ENCODE data around the gene EPC2. TPM values are rescaled to one million over a fixed set of nuclear protein-coding genes. Genes with fewer than 3 reads are reported as not detected.

The EPC2 gene
- total RNA-seq, 6 experiments from 2014 or later = 7.7 to 13.3 (median 8.8) TPM

GRCh38 chr2:148642891-148643416, 1.6 kb upstream of the EPC2 start:
- H3K27me3 ChIP-seq = no peaks in the 10 kb centered on the region
- ATAC-seq (no peak), DNase-seq (no peak)
- H3K9me3 ChIP-seq = no peaks in the 10 kb centered on the region
- peaks cover 0 to 13% (median 6%) of the 10 kb centered on the region in 4 donors for H3K4me1 ChIP-seq
- no peaks in the 10 kb centered on the region for H3K36me3 ChIP-seq
- no peak for TF ChIP-seq CTCF (IDR thresholded peaks at IDR 0.05)
- no peak for TF ChIP-seq POLR2A (IDR thresholded peaks at IDR 0.05)
- H3K4me3 ChIP-seq = no peak overlapping the region
- 45% methylated on average over 3 of the region's 3 CpGs for WGBS (ENCODE audit: insufficient coverage, low coverage, low lambda C conversion rate, missing lambda C conversion rate)
- H3K27ac ChIP-seq = no peak overlapping the region
- intact Hi-C loops (cut with DNase I) = no loop called here

GRCh38 chr2:148643421-148643820, 1.1 kb upstream of the EPC2 start:
- TF ChIP-seq CTCF (IDR thresholded peaks at IDR 0.05) = no peak
- TF ChIP-seq POLR2A (IDR thresholded peaks at IDR 0.05) = no peak
- Histone ChIP-seq H3K27me3 (no peaks in the 10 kb centered on the region), H3K9me3 (no peaks in the 10 kb centered on the region), H3K4me3 (peak overlapping the region in 1 of 3 donors; percentile 94), H3K36me3 (no peaks in the 10 kb centered on the region), H3K27ac (no peak overlapping the region), H3K4me1 (peaks cover 0 to 13% (median 6%) of the 10 kb centered on the region in 4 donors)
- DNase-seq (no peak), ATAC-seq (no peak)
- intact Hi-C loops (cut with DNase I) = no loop called here
- 35% methylated on average over 5 of the region's 5 CpGs for WGBS (ENCODE audit: insufficient coverage, low coverage, low lambda C conversion rate, missing lambda C conversion rate)

GRCh38 chr2:148644883-148645538, 460 bp downstream of the EPC2 start:
- H3K4me3 ChIP-seq = peak overlapping the region; percentile 86 to 94 (median 92)
- intact Hi-C loops (cut with DNase I) = no loop called here
- TF ChIP-seq POLR2A (IDR thresholded peaks at IDR 0.05) (no peak), CTCF (IDR thresholded peaks at IDR 0.05) (peak in 3 of 4 donors; percentile 30 to 34 (median 33))
- H3K4me1 ChIP-seq = peaks cover 0 to 13% (median 6%) of the 10 kb centered on the region in 4 donors
- ATAC-seq = peak; percentile 87 to 91 (median 89)
- no peaks in the 10 kb centered on the region for H3K9me3 ChIP-seq
- H3K36me3 ChIP-seq = no peaks in the 10 kb centered on the region
- H3K27me3 ChIP-seq = no peaks in the 10 kb centered on the region
- H3K27ac ChIP-seq = peak overlapping the region; percentile 99
- 0% methylated on average over 15 of the region's 69 CpGs for WGBS (ENCODE audit: insufficient coverage, low coverage, low lambda C conversion rate, missing lambda C conversion rate)
- DNase-seq = peak; percentile 93 to 96 (median 95)

GRCh38 chr2:148645539-148646230, 1.1 kb downstream of the EPC2 start:
- H3K4me1 ChIP-seq = peaks cover 0 to 13% (median 6%) of the 10 kb centered on the region in 4 donors
- intact Hi-C loops (cut with DNase I) = no loop called here
- peak; percentile 4 to 16 (median 8) for ATAC-seq
- no peaks in the 10 kb centered on the region for H3K36me3 ChIP-seq
- H3K27ac ChIP-seq = peak overlapping the region; percentile 99
- TF ChIP-seq CTCF (IDR thresholded peaks at IDR 0.05) (no peak), POLR2A (IDR thresholded peaks at IDR 0.05) (no peak)
- no peaks in the 10 kb centered on the region for H3K9me3 ChIP-seq
- peak; percentile 63 to 69 (median 64) for DNase-seq
- no peaks in the 10 kb centered on the region for H3K27me3 ChIP-seq
- peak overlapping the region; percentile 86 to 94 (median 92) for H3K4me3 ChIP-seq
- WGBS (ENCODE audit: insufficient coverage, low coverage, low lambda C conversion rate, missing lambda C conversion rate) = under 1% methylated on average over 18 of the region's 47 CpGs
